Adrenal gland (tissue), 12 donors: Measurements from ENCODE around the gene MICU1. TPM values are rescaled to one million over a fixed set of nuclear protein-coding genes. Genes with fewer than 3 reads are reported as not detected.

Experiments
- DNase-seq, 7 donors: peaks; one replicate each; pipeline ENCODE4 v3.0.0-alpha.2; 2019 to 2020
- H3K27ac ChIP-seq, 5 donors: fragments of 200-600 bp; sonication (generic) in 4 of 5; 1 replicate in 3 of 5; 2 replicates in 2 of 5; pipeline versions ENCODE4 v1.5.1 to v1.8.0; 2016 to 2020; ENCODE audit warnings: mild to moderate bottlenecking in 1 of 5
- H3K27me3 ChIP-seq: fragments of 200-600 bp; 2 replicates; pipeline ENCODE4 v1.8.0; 2021
- H3K36me3 ChIP-seq, 2 donors: fragments of 200-600 bp; replicated peaks in 1 of 2; 1 replicate in 1 of 2; 2 replicates in 1 of 2; pipeline versions ENCODE4 v1.5.1 to v1.8.0; 2018 to 2022
- H3K4me1 ChIP-seq, 2 donors: fragments of 200-600 bp; replicated peaks in 1 of 2; 1 replicate in 1 of 2; 2 replicates in 1 of 2; pipeline versions ENCODE4 v1.5.1 to v1.8.0; 2018 to 2021
- H3K4me3 ChIP-seq, 4 donors: fragments of 200-600 bp; sonication (generic) in 3 of 4; one replicate each; pipeline ENCODE4 v1.5.1; 2016 to 2018
- H3K9me3 ChIP-seq, 3 donors: fragments of 200-600 bp; sonication (generic) in 1 of 3; replicated peaks in 1 of 3; 1 replicate in 2 of 3; 2 replicates in 1 of 3; pipeline versions ENCODE4 v1.5.1 to v1.8.0; 2016 to 2021
- CTCF ChIP-seq, 6 experiments: fragments of 450-650 bp in 4 of 6; fragments of 200-600 bp in 2 of 6; sonication (generic) in 1 of 6; IDR thresholded peaks; 1 replicate in 5 of 6; 2 replicates in 1 of 6; pipeline versions ENCODE4 v1.5.1 to v1.8.0; 2016 to 2021; ENCODE audit warnings: antibody characterized with exemption in 6 of 6, mild to moderate bottlenecking in 2 of 6, moderate library complexity in 1 of 6
- POLR2A ChIP-seq, 2 donors: fragments of 450-650 bp; IDR thresholded peaks; one replicate each; pipeline ENCODE4 v1.6.1; 2017; ENCODE audit warnings: antibody characterized with exemption in 2 of 2, mild to moderate bottlenecking in 2 of 2, moderate library complexity in 1 of 2
- WGBS, 4 donors: extraction: QIAGEN DNeasy Blood & Tissue Kit in 2 of 4; methylation state at CpG; one replicate each; pipeline versions ENCODE4 v1.1.5 to v1.1.7; 2013 to 2017; 5-methylcytosine and 5-hydroxymethylcytosine counted together
- intact Hi-C, 2 donors: fragments of 100-400 bp; cut with DNase I; formaldehyde crosslinking; loops; one replicate each; pipeline versions ENCODE4 v1.14.1 to v1.15.0; 2022 to 2023
- polyA plus RNA-seq, 3 donors: library from polyadenylated mRNA; stranded (reverse); fragments of 200-250 nt in 2 of 3; fragments of 350-450 nt in 1 of 3; fragmentation: Illumina TruSeq in 1 of 3; extraction: RNeasy Lipid Tissue Mini Kit (QIAGEN cat#74804) in 1 of 3; gene quantifications; one replicate each; pipeline ENCODE4 v1.2.3, GENCODE V29; 2013 to 2014
- total RNA-seq, 9 donors: library from RNA; depleted of rRNA in 4 of 9; stranded (reverse); fragments of >200 nt in 4 of 9; fragments of 120-200 nt in 1 of 9; fragmentation: NEBNext Ultra II Directional in 1 of 9; extraction: Animal tissue kit (Norgen Biotek cat#: 25700) in 1 of 9; gene quantifications; one replicate each; pipeline versions ENCODE4 v1.1.0 to v1.2.4, GENCODE V29; 2013 to 2023
- donor health status: healthy with polysubstance abuse.
- donor health status: Bipolar disorder and iron deficiency.
- donor health status: DM: yes; HTN: yes; CAD: no.
- donor health status: DM: no; HTN: no; CAD: no.
- donor health status: DM: no; HTN: no; CAD: no.
- donor health status: DM: yes; HTN: yes; CAD: no.

Gene MICU1
- total and polyA plus RNA-seq, 12 donors = 56.5 to 122 (median 90.2) TPM

GRCh38 chr10:72390764-72391163 is 235.1 kb downstream of the MICU1 start:
- no peak overlapping the region for H3K4me3 ChIP-seq
- TF ChIP-seq POLR2A (IDR thresholded peaks at IDR 0.05) (no peak), CTCF (IDR thresholded peaks at IDR 0.05) (no peak)
- no peak for DNase-seq
- intact Hi-C loops = no loop called here
- no peak overlapping the region for H3K27ac ChIP-seq
- H3K36me3 ChIP-seq = no peaks in the 10 kb centered on the region
- H3K4me1 ChIP-seq = no peaks in the 10 kb centered on the region
- WGBS, 4 donors = 93 to 100% (median 98%) methylated on average over 2 of the region's 2 CpGs
- H3K9me3 ChIP-seq = no peaks in the 10 kb centered on the region
- no peaks in the 10 kb centered on the region for H3K27me3 ChIP-seq

GRCh38 chr10:72389716-72390115 is 236.2 kb downstream of the MICU1 start:
- WGBS, 4 donors = 84 to 97% (median 90%) methylated on average over 5 of the region's 5 CpGs
- Histone ChIP-seq H3K36me3 (no peaks in the 10 kb centered on the region), H3K27me3 (no peaks in the 10 kb centered on the region), H3K9me3 (no peaks in the 10 kb centered on the region), H3K4me3 (no peak overlapping the region), H3K27ac (no peak overlapping the region), H3K4me1 (no peaks in the 10 kb centered on the region)
- no peak for DNase-seq
- intact Hi-C loops = no loop called here
- TF ChIP-seq CTCF (IDR thresholded peaks at IDR 0.05) (no peak), POLR2A (IDR thresholded peaks at IDR 0.05) (no peak)

- Histone ChIP-seq H3K9me3 (no peaks in the 10 kb centered on the region), H3K27ac (no peak overlapping the region), H3K36me3 (no peaks in the 10 kb centered on the region), H3K4me3 (no peak overlapping the region), H3K27me3 (no peaks in the 10 kb centered on the region), H3K4me1 (no peaks in the 10 kb centered on the region)
- WGBS, 4 donors = 85 to 95% (median 90%) methylated on average over 1 of the region's 1 CpG
- DNase-seq = no peak
- no peak for TF ChIP-seq CTCF (IDR thresholded peaks at IDR 0.05)
- TF ChIP-seq POLR2A (IDR thresholded peaks at IDR 0.05) = no peak
- intact Hi-C loops = no loop called here
These were observed 236.9 kb downstream of the MICU1 start for GRCh38 chr10:72389014-72389413.

GRCh38 chr10:72388062-72388461 is 237.8 kb downstream of the MICU1 start:
- H3K36me3 ChIP-seq = no peaks in the 10 kb centered on the region
- H3K9me3 ChIP-seq = no peaks in the 10 kb centered on the region
- TF ChIP-seq CTCF (IDR thresholded peaks at IDR 0.05) (no peak), POLR2A (IDR thresholded peaks at IDR 0.05) (no peak)
- intact Hi-C loops = no loop called here
- H3K4me3 ChIP-seq = no peak overlapping the region
- no peaks in the 10 kb centered on the region for H3K4me1 ChIP-seq
- WGBS, 4 donors = 97 to 98% (median 98%) methylated on average over 5 of the region's 5 CpGs
- H3K27me3 ChIP-seq = no peaks in the 10 kb centered on the region
- no peak overlapping the region for H3K27ac ChIP-seq
- no peak for DNase-seq
